DMS53 (cell line): Measurements from ENCODE around the gene HCLS1.
"Not testable (repeated sequence)": the region's sequence is repeated elsewhere in the genome, so short reads cannot be mapped to it uniquely, and the experiment has no call there.

Experiments used
- DNase-seq: peaks from one replicate; lab custom pipeline; 2025; lab: John Stamatoyannopoulos, UW

Gene HCLS1

DNA sequence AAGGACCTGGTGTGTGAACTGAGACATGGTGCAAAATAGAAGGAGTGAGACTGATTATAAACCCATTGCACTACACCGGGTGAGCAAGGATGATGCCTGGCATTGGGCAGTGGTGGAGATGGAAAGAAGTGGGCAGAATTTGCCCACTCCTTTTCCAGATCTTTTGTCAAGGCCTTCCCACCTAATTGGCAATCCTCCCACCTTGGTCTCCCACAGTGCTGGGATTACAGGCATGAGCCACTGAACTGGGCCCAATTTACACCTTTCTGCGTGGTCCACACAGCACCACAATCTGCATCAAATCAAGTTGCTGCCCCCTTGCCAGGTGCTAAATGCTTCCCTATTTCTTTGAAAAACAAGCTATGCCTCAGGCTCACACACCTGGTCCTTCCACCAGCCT is 62.1 kb downstream of the HCLS1 start:
- DNase-seq = no peak

GRCh38 chr3:121595765-121596406 is 64.8 kb downstream of the HCLS1 start:
- no peak for DNase-seq

DNA sequence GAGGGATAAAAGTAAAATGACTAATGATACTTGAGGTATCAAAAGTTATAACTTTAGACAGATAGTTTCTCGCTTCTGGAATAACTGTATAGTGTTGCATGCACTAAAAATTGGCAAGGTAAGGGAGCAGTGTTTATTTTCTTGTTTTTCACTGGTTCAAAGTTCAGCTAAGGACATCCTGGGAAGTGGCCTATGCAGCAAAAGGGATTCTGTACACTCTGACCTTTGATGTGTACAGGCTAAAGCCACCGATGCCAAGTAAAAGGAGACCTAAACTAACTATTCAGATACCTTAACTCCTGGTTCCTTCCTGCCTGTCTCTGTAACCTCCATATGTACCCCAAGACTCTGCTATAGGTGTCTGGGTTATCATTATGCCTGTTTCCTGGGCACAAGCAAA is 65.9 kb downstream of the HCLS1 start:
- no peak for DNase-seq

DNA sequence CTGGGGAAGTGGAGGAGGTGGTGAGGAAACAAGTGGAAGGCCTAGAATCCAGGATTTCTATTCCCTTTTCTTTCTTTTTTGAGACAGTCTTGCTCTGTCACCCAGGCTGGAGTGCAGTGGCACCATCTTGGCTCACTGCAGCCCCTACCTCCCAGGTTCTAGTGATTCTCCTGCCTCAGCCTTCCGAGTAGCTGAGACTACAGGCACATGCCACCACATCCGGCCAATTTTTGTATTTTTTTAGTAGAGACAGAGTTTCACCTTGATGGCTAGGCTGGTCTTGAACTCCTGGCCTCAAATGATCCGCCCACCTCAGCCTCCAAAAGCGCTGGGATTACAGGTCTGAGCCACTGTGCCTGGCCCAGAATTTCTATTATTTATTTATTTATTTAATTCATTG is 66.9 kb downstream of the HCLS1 start:
- DNase-seq = not testable (repeated sequence)

- peak; percentile 84 for DNase-seq
Measured at GRCh38 chr3:121592856-121593702, 67.6 kb downstream of the HCLS1 start, which contains the start of gene FBXO40. TSS of gene FBXO40 (plus strand) at chr3:121593379. CDS start at chr3:121620576, 27,197 bp downstream.

- no peak for DNase-seq
Measured at GRCh38 chr3:121584418-121584817, 76.3 kb downstream of the HCLS1 start.

GRCh38 chr3:121581691-121582090 is 79.0 kb downstream of the HCLS1 start:
- no peak for DNase-seq
